HG03469 (cell line): Measurements from ENCODE around the gene PRDX5.
A peak's percentile ranks its signal among the peaks of the same experiment; 100 is the strongest.
"Not testable (repeated sequence)": the region's sequence is repeated elsewhere in the genome, so short reads cannot be mapped to it uniquely, and the experiment has no call there.

Source experiments
- ATAC-seq: cut with Tn5 transposase; IDR thresholded peaks from one replicate; pipeline ENCODE4 v1.9.1; 2021; ENCODE audit warnings: mild to moderate bottlenecking, moderate library complexity, moderate number of reproducible peaks; ENCODE audit not compliant: unreplicated experiment

PRDX5 gene

DNA sequence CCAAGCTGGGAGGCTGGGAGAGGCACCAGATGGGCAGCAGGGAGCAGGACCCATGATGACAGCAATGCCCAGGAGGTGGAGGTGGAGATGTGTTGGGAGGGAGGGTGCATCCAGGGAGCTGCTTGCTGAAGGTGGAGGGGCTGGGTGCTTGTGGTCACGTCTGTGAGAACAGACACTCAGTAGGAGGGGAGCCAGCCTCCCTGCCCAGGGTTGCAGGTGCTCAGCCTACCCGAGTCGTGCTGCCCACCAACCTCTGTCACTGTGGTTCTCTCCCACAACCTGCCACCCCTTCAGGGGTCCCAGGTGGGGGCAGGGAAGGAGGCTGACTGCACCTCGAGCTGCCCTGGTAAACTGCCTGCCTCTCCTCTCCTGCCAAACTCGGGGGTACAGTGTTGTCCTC is 5.5 kb downstream of the PRDX5 start:
- ATAC-seq = no peak

DNA sequence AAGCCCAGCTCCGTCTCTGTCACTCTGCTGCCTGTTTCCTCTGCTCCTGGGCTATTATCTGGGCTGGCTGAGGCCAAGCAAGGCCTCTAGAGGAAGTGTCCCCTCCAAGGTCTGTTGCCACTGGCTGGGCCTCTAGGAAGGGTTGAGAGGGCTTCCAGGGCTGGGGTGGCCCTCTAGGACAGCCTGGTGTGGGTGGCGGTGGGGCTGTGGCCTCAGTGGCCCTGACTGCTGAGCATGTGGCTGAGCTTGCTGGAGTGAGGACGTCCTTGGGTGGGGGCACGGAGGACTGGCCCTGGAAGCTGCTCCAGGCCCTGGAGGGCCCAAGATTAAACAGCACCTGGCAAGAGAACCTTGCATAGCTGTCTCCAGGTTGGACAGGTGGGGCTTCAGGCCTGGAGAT is 6.1 kb downstream of the PRDX5 start:
- not testable (repeated sequence) for ATAC-seq

DNA sequence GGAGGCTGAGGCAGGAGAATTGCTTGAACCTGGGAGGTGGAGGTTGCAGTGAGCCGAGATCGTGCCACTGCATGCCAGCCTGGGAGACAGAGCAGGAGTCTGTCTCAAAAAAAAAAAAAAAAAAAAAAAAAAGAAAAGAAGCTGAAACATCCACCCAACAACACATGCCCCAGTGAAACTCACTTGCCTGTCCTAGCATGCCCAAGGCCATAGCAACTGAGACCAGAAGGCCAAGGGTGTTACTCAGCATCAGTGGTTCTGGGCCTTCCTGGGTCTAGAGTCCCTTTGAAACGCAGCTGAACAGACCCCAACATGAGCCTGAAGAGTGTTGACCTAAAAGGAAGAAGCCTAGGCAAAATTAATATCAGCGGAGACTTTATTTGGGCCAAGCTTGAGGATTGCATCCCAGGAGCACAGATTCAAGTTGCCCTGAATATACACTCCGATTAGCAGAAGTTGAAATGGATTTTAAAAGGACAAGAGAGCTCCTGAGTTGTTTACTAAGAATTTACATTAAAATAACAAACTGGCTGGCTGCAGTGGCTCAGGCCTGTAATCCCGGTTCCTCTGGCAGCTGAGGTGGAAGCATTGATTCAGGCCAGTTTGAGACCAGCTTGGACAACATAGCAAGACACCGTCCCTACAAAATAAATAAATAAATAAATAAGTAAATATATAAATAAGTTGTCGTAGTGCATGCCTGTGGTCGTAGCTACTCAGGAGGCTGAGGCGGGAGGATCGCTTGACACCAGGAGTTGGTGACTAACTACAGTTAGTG is 7.0 kb downstream of the PRDX5 start:
- ATAC-seq = no peak

DNA sequence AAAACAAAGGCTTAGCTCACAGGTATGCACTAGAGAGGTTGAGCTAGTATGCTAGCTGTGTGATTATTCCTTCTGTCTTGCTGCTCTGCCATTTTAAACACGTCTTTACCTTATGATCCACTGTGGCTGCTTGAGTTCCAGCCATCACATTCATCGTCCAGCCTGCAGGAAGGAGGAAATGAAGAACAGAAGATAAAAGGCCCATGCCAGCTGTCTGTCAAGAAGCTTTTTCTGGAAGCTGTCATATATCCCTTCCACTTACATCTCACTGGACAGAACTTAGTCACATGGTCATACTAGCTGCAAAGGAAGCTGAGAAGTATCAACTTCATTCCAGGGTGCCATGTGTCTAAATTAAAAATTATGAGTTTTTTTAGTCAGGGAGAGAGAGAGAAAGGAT is 9.5 kb downstream of the PRDX5 start:
- ATAC-seq = no peak

DNA sequence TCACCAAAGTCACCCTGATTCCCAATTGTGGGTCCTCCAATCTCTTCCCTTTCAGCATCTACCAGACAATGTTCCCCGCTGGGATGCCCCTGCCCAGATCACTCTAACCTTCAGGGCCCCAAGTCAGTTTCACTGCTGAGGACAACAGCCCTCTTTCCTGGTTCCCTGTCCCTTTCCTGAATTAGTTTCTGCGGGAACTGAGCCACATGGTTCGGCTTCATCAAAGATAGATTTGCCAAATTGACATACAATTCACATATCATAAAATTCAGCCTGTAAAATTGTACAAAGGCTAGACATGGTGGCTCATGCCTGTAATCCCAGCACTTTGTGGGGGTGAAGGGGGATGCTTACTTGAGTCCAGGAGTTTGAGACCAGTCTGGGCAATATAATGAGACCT is 10.1 kb downstream of the PRDX5 start:
- ATAC-seq = no peak

DNA sequence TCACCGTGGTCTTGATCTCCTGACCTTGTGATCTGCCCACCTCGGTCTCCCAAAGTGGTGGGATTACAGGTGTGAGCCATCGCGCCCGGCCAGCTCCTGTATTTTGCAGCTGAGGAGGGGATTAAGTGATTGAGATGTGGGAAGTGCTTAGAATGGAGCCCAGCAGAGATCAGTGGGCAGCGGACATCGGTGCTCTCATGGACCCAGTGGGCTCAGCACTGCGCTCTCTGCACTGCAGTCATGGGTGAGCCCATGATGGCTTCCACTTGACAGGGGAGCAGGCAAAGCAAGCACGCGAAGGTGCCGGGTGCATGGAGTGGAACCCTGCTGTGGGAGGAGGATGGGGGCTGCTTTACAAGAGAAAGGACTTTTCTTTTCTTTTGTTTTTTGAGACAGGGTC is 13.0 kb downstream of the PRDX5 start:
- no peak for ATAC-seq

DNA sequence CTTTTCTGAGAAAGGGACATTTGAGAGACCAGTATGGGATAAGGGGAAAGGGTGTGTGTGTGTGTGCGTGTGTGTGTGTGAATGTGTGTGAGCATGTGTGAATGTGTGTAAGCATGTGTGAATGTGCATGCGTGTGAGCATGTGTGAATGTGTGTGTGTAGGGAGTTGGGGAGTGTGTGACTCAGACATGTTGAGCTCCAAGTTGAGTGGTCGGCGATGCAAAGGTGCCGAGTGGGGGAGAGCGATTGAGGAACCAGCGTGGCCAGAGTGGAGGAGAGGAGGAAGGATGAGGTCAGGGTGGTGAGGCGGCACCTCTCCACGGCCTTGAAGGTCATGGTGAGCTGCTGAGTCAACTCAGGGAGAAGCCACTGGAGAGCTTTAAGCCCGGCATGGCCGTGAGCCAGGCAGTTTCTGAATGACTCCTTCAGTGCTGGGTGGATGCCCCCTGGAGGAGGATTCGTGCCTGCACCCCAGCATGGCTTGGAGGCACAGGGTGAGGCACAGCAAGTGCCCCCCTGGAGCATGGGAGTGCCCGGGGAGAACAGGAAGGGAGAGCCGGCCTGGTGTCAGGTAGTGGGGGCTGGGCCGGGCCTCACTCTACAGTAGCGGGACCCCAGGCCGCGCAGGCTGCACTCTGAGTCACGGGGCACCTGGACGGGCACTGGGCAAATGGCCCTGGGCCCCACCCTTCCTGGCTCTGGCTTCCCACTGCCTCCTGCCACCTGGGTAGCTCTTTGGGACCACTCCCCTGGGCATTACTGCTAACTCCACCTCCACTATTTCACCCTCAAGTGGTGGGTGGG is 13.8 kb downstream of the PRDX5 start:
- ATAC-seq = no peak

DNA sequence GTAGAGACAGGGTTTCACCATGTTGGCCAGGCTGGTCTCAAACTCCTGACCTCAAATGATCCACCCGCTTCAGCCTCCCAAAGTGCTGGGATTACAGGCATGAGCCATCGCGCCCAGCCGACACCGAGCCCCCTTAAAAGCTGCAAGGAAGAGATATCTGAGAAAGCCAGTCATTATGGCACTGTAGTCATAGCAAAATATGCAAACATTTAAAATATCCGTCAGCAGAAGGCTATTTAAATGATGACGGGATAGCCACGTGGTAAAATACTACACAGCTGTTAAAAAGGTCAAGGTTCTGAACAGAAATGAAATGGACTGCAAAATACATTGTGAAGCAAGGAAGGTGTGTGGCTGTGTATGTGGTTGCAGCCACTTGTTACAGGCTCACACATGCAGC is 15.6 kb downstream of the PRDX5 start:
- no peak for ATAC-seq

DNA sequence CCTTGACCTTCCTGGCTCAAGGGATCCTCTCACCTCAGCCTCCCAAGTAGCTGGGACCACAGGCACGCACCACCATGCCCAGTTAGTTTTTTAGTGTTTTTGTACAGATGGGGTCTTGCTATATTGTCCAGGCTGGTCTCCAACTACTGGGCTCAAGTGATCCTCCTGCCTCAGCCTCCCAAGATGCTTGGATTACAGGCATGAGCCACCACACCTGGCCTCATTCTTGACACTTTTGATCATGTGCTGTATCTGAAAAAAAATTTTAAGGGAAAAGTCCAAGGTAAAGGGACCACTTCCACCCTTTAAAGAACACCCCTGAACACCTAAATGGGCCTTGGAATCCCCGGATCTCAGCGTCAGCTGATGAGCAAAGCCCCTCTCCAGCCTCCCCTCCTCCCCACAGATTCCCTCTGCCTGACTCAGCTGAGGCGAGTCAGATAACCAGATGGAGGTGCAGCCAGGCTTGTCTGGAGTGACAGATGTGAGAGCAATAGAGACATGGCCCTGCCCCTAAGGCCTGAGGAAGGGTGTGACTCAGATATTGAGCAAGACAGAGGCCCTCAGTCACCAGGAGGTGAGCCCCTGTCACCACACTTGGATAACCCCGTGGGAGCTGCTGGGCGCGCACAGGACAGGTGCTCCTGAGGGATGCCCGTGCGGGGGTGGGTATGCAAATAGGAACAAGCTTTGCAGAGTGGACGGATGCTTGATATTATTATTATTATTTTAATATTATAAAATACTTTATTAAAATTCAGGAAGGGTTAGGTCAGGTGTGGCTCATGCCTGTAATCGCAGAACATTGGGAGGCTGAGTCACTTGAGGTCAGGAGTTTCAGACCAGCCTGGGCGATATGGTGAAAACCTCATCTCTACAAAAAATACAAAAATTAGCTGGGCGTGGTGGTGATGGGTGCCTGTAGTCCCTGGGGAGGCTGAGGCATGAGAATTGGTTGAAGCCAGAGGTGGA is 17.1 kb downstream of the PRDX5 start:
- ATAC-seq = peak; percentile 59

DNA sequence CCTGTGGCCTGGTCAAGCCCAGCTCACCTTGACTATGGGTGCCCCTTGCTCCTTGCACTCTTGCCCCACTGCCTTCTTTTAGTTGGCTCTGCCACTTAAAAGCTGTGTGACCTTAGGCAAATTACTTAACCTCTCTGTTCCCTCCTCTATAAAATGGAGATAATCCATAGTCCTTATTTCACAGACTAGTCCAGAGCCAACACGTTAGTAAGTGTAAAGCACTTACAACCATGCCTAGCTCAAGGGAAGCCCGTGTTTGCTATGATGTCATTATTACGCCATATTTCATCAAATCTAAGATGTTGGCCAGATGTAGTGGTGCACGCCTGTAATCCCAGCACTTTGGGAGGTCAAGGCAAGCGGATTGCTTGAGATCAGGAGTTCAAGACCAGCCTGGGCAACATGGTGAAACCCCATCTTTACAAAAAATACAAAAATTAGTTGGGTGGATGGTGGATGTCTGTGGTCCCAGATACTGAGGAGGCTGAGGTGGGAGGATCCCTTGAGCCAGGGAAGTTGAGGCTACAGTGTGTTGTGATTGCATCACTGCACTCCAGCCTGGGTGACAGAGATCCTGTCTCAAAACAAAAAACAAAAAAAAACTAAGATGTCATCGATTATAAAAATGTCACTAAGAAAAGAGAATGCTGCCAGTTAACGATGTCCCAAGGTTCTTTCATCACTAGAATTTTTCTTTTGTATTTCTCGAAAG is 19.8 kb downstream of the PRDX5 start:
- no peak for ATAC-seq

DNA sequence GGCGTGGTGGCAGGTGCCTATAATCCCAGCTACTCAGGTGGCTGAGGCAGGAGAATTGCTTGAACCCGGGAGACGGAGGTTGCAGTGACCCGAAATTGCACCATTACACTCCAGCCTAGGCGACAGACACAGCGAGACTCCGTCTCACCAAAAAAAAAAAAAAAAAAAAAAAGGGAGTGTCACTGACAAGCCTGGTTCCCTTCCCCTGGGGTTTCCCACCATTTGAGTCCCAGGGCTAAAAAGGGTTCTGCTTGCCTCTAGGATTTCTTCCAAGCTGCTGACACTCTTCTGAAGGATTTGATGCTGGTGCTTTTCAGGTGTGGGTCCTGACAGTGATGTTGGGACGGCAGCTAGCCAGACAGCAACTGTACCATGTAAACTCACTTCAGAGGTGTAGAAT is 20.8 kb downstream of the PRDX5 start:
- ATAC-seq = no peak

DNA sequence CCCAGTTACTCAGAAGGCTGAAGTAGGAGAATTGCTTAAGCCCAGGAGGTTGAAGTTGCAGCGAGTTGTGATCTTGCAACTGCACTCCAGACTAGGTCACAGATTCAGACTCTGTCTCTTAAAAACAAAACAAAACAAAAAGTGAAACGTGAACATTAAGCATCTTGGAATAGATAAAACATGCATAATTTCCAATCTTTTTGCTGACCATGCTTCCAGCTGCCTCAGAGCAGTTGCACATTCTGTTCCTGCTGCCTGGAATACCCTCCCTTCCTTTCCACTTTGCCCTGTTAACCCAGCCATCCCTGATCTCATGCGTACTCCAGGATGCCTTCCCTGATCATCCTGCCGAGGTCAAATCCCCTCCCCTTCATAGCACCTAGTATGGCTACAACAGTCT is 21.4 kb downstream of the PRDX5 start:
- no peak for ATAC-seq

DNA sequence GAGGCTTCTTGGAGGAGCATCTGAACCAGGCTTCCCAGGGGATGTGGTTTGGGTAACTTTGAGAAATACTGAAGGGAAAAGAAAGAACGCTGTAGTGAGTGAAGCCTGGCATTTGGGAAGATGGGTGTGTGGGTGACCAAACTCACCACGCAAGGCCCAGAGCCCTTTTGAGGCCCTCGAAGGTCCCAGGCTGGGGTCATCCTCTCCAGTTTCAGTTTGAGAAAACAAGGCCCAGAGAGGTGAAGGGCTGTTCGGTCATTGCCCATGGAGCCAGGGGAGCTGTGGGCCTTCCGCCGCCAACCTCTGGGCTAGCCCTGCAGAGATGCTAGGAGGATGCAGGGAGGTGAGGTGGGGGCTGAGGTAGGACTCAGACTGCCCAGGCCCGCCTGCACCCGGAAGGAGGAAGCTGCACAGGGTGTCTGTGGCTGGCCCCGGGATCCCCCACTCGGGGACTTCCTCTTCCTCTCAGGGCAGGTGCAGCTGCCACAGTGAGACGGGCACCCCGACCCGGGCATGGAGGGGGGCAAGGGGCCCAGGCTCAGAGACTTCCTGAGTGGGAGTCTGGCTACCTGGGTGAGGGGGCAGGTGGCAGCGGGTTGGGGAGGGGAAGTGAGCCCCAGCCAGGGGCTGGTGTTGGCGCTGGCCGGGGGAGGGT is 22.0 kb downstream of the PRDX5 start, which contains the start of gene CCDC88B:
CCDC88B (plus strand) TSS at position 451 of the 655 bp plus-strand sequence; CDS start at position 514, 63 bp downstream.
- ATAC-seq = peak; percentile 38

DNA sequence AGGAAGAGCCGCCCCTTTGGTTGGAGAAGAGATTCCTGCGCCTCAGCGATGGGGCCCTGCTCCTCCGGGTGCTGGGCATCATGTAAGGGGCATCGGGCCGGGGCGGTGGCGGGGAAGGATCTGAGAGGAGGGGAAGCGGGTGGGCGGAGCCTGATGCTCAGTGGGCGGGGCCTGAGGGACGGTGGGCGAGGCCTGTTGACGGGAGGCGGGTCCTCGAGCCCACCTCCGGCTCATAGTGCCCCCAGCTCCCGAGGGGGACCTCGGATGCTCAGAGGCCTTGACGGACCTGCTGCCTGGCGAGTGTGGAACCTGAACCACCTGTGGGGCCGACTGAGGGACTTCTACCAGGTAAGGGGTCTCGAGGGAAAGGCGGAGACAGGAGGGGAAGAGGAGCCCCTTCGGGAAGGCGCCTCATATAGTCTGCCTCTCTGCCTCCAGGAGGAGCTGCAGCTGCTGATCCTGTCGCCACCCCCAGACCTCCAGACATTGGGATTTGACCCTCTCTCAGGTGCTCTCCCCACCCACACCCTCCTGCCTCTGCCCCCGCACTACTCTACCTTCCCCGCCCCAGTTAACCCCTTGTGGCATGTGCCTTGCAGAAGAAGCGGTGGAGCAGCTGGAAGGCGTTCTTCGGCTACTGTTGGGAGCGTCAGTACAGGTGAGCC is 22.9 kb downstream of the PRDX5 start:
- no peak for ATAC-seq

DNA sequence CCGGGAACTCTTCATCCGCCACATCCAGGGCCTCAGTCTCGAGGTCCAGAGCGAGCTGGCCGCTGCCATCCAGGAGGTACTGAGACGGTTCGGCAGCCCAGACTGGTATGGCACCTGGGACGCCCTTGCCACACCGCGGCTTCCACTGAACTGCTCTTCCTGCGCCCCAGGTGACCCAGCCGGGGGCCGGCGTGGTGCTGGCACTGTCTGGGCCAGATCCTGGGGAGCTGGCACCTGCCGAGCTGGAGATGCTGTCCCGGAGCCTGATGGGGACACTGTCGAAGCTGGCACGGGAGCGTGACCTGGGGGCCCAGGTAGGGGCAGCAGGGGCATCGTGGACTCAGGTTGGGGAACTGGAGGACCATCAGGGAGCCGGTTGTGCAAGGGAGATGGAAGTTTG is 23.5 kb downstream of the PRDX5 start:
- no peak for ATAC-seq

DNA sequence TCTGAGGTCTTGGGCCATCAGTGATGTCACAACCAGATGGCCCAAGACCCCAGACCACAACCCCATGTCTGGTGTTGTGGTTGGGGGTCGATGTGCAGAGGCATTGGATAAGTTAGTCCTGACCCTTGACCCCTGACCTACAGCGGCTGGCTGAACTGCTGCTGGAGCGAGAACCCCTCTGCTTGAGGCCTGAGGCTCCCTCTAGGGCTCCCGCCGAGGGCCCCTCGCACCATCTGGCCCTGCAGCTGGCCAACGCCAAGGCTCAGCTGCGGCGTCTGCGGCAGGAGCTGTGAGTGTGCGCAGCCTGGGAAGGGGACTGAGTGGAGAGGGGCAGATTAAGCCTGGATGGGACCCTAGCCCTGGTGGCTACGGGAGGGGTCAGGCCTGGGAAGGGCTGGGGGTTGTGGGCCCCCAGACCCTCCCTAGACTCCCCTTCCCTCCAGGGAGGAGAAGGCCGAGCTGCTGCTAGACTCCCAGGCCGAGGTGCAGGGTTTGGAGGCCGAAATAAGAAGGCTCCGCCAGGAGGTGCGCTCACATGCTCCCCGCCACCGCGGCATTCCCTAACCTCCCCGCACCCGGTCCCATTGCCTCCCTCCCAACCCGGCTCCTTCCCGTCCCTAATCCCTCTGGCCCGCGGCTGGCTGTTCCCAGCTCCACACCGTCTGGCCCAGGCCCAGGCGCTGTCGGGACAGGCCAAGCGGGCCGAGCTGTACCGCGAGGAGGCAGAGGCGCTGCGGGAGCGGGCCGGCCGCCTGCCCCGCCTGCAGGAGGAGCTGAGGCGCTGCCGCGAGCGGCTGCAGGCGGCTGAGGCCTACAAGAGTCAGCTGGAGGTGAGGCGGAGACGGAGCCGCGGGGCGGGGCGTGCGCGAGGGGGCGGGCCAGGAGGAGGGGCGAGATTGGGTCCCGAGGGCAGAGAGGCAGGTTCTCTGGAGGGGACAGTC is 24.2 kb downstream of the PRDX5 start:
- ATAC-seq = no peak

DNA sequence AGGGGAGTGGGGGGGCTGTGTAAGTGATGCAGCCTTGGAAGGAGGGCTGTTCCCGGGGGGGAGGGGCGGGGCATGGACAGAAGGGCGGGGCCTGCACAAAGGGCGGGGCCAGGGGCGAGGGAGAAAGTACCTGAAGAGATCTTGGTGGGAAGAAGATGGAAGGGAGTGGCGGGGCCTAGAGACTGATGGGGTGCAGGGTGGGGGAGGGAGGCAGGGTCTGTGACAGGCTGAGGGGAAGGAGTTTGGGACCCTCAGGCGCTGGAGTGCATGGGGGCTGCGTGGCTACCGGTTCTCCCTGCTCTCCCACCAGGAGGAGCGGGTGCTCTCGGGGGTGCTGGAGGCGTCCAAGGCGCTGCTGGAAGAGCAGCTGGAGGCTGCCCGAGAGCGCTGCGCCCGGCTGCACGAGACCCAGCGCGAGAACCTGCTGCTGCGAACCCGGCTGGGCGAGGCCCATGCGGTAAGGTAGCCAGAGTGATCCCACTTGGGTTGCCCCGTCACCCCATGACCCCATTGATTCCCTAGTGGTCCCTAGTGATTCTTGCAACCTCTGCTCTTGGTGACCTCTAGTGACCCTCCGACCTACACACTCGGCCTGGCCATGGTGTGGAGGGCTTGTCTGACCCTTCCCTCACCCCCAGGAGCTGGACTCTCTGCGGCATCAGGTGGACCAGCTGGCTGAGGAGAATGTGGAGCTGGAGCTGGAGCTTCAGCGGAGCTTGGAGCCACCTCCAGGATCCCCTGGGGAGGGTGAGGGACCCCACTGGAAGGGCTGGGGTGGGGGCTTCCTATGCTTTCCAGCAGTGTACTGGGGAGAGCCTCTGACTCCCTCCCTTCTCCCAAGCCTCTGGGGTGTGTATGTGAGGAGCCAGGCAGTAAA is 25.2 kb downstream of the PRDX5 start:
- no peak for ATAC-seq
